ENCODE measurements around the gene PIGC.
A peak's percentile ranks its signal among the peaks of the same experiment; 100 is the strongest.

Gene PIGC

GRCh38 chr1:172405912-172406311 lies 38.0 kb downstream of the PIGC start:
- Histone ChIP-seq H3K9ac (ENCODE audit: low read depth, low read length) (no peak overlapping the region), H3K4me3 (ENCODE audit: low read length) (no peak overlapping the region), H3K4me1 (ENCODE audit: control insufficient read depth, insufficient read depth, low read length) (peaks cover 19% of the 10 kb centered on the region), H3K9me3 (replicated peaks; ENCODE audit: low read length) (no peaks in the 10 kb centered on the region), H3K27me3 (ENCODE audit: control insufficient read depth, insufficient read depth, low read length) (no peaks in the 10 kb centered on the region), H3K4me2 (ENCODE audit: low read length) (no peak overlapping the region), H3K36me3 (ENCODE audit: insufficient read depth, low read length) (no peaks in the 10 kb centered on the region)

- H3K4me1 ChIP-seq (ENCODE audit: control insufficient read depth, insufficient read depth, low read length): peaks cover 33% of the 10 kb centered on the region
- no peak overlapping the region for H3K4me2 ChIP-seq (ENCODE audit: low read length)
- no peak overlapping the region for H3K9ac ChIP-seq (ENCODE audit: low read depth, low read length)
- H3K9me3 ChIP-seq (replicated peaks; ENCODE audit: low read length): no peaks in the 10 kb centered on the region
- H3K36me3 ChIP-seq (ENCODE audit: insufficient read depth, low read length): no peaks in the 10 kb centered on the region
- no peak overlapping the region for H3K4me3 ChIP-seq (ENCODE audit: low read length)
- H3K27me3 ChIP-seq (ENCODE audit: control insufficient read depth, insufficient read depth, low read length): no peaks in the 10 kb centered on the region
Measured at GRCh38 chr1:172404121-172404520, 39.7 kb downstream of the PIGC start.

- no peak overlapping the region for H3K9ac ChIP-seq (ENCODE audit: low read depth, low read length)
- H3K27me3 ChIP-seq (ENCODE audit: control insufficient read depth, insufficient read depth, low read length): no peaks in the 10 kb centered on the region
- peaks cover 40% of the 10 kb centered on the region for H3K4me1 ChIP-seq (ENCODE audit: control insufficient read depth, insufficient read depth, low read length)
- no peak overlapping the region for H3K4me3 ChIP-seq (ENCODE audit: low read length)
- no peaks in the 10 kb centered on the region for H3K9me3 ChIP-seq (replicated peaks; ENCODE audit: low read length)
- no peaks in the 10 kb centered on the region for H3K36me3 ChIP-seq (ENCODE audit: insufficient read depth, low read length)
- H3K4me2 ChIP-seq (ENCODE audit: low read length): no peak overlapping the region
Measured at GRCh38 chr1:172402878-172403569, 40.8 kb downstream of the PIGC start.

GRCh38 chr1:172401892-172402291 lies 42.0 kb downstream of the PIGC start:
- H3K4me3 ChIP-seq (ENCODE audit: low read length): no peak overlapping the region
- H3K4me1 ChIP-seq (ENCODE audit: control insufficient read depth, insufficient read depth, low read length): peaks cover 52% of the 10 kb centered on the region
- H3K9me3 ChIP-seq (replicated peaks; ENCODE audit: low read length): no peaks in the 10 kb centered on the region
- H3K36me3 ChIP-seq (ENCODE audit: insufficient read depth, low read length): no peaks in the 10 kb centered on the region
- H3K9ac ChIP-seq (ENCODE audit: low read depth, low read length): no peak overlapping the region
- no peaks in the 10 kb centered on the region for H3K27me3 ChIP-seq (ENCODE audit: control insufficient read depth, insufficient read depth, low read length)
- no peak overlapping the region for H3K4me2 ChIP-seq (ENCODE audit: low read length)

- no peak overlapping the region for H3K4me3 ChIP-seq (ENCODE audit: low read length)
- H3K9ac ChIP-seq (ENCODE audit: low read depth, low read length): no peak overlapping the region
- peaks cover 52% of the 10 kb centered on the region for H3K4me1 ChIP-seq (ENCODE audit: control insufficient read depth, insufficient read depth, low read length)
- no peak overlapping the region for H3K4me2 ChIP-seq (ENCODE audit: low read length)
- H3K9me3 ChIP-seq (replicated peaks; ENCODE audit: low read length): no peaks in the 10 kb centered on the region
- H3K27me3 ChIP-seq (ENCODE audit: control insufficient read depth, insufficient read depth, low read length): no peaks in the 10 kb centered on the region
- H3K36me3 ChIP-seq (ENCODE audit: insufficient read depth, low read length): no peaks in the 10 kb centered on the region
Measured at GRCh38 chr1:172401477-172401876, 42.4 kb downstream of the PIGC start.

- H3K36me3 ChIP-seq (ENCODE audit: insufficient read depth, low read length): no peaks in the 10 kb centered on the region
- peaks cover 48% of the 10 kb centered on the region for H3K4me1 ChIP-seq (ENCODE audit: control insufficient read depth, insufficient read depth, low read length)
- no peak overlapping the region for H3K4me3 ChIP-seq (ENCODE audit: low read length)
- H3K9ac ChIP-seq (ENCODE audit: low read depth, low read length): no peak overlapping the region
- H3K4me2 ChIP-seq (ENCODE audit: low read length): no peak overlapping the region
- no peaks in the 10 kb centered on the region for H3K9me3 ChIP-seq (replicated peaks; ENCODE audit: low read length)
- no peaks in the 10 kb centered on the region for H3K27me3 ChIP-seq (ENCODE audit: control insufficient read depth, insufficient read depth, low read length)
Measured at GRCh38 chr1:172400722-172401105, 43.2 kb downstream of the PIGC start.

- Histone ChIP-seq H3K9me3 (replicated peaks; ENCODE audit: low read length) (no peaks in the 10 kb centered on the region), H3K9ac (ENCODE audit: low read depth, low read length) (peak overlapping the region; percentile 28), H3K4me2 (ENCODE audit: low read length) (no peak overlapping the region)
Measured at GRCh38 chr1:172399756-172400721, 43.8 kb downstream of the PIGC start.

GRCh38 chr1:172398970-172399755 lies 44.7 kb downstream of the PIGC start:
- no peaks in the 10 kb centered on the region for H3K27me3 ChIP-seq (ENCODE audit: control insufficient read depth, insufficient read depth, low read length)
- H3K36me3 ChIP-seq (ENCODE audit: insufficient read depth, low read length): no peaks in the 10 kb centered on the region
- H3K4me2 ChIP-seq (ENCODE audit: low read length): peak overlapping the region; percentile 36
- H3K9ac ChIP-seq (ENCODE audit: low read depth, low read length): peak overlapping the region; percentile 63
- peaks cover 51% of the 10 kb centered on the region for H3K4me1 ChIP-seq (ENCODE audit: control insufficient read depth, insufficient read depth, low read length)
- no peak overlapping the region for H3K4me3 ChIP-seq (ENCODE audit: low read length)
- no peaks in the 10 kb centered on the region for H3K9me3 ChIP-seq (replicated peaks; ENCODE audit: low read length)

More at GRCh38 chr1:172399756-172400721, 43.8 kb downstream of the PIGC start:
- Histone ChIP-seq H3K36me3 (ENCODE audit: insufficient read depth, low read length) (no peaks in the 10 kb centered on the region), H3K27me3 (ENCODE audit: control insufficient read depth, insufficient read depth, low read length) (no peaks in the 10 kb centered on the region), H3K4me1 (ENCODE audit: control insufficient read depth, insufficient read depth, low read length) (peaks cover 47% of the 10 kb centered on the region), H3K4me3 (ENCODE audit: low read length) (no peak overlapping the region)

- H3K4me3 ChIP-seq (ENCODE audit: low read length): no peak overlapping the region
- H3K4me1 ChIP-seq (ENCODE audit: control insufficient read depth, insufficient read depth, low read length): peaks cover 48% of the 10 kb centered on the region
- no peak overlapping the region for H3K9ac ChIP-seq (ENCODE audit: low read depth, low read length)
Measured at GRCh38 chr1:172398193-172398592, 45.7 kb downstream of the PIGC start.

GRCh38 chr1:172397633-172398032 lies 46.2 kb downstream of the PIGC start:
- Histone ChIP-seq H3K4me1 (ENCODE audit: control insufficient read depth, insufficient read depth, low read length) (peaks cover 48% of the 10 kb centered on the region), H3K27me3 (ENCODE audit: control insufficient read depth, insufficient read depth, low read length) (no peaks in the 10 kb centered on the region), H3K4me3 (ENCODE audit: low read length) (no peak overlapping the region), H3K9ac (ENCODE audit: low read depth, low read length) (no peak overlapping the region), H3K4me2 (ENCODE audit: low read length) (no peak overlapping the region), H3K9me3 (replicated peaks; ENCODE audit: low read length) (no peaks in the 10 kb centered on the region), H3K36me3 (ENCODE audit: insufficient read depth, low read length) (no peaks in the 10 kb centered on the region)

More at GRCh38 chr1:172398193-172398592, 45.7 kb downstream of the PIGC start:
- no peak overlapping the region for H3K4me2 ChIP-seq (ENCODE audit: low read length)
- H3K27me3 ChIP-seq (ENCODE audit: control insufficient read depth, insufficient read depth, low read length): no peaks in the 10 kb centered on the region
- H3K9me3 ChIP-seq (replicated peaks; ENCODE audit: low read length): no peaks in the 10 kb centered on the region
- H3K36me3 ChIP-seq (ENCODE audit: insufficient read depth, low read length): no peaks in the 10 kb centered on the region

GRCh38 chr1:172397221-172397620 lies 46.6 kb downstream of the PIGC start:
- Histone ChIP-seq H3K4me3 (ENCODE audit: low read length) (no peak overlapping the region), H3K9me3 (replicated peaks; ENCODE audit: low read length) (no peaks in the 10 kb centered on the region), H3K4me2 (ENCODE audit: low read length) (no peak overlapping the region), H3K27me3 (ENCODE audit: control insufficient read depth, insufficient read depth, low read length) (no peaks in the 10 kb centered on the region), H3K36me3 (ENCODE audit: insufficient read depth, low read length) (no peaks in the 10 kb centered on the region), H3K4me1 (ENCODE audit: control insufficient read depth, insufficient read depth, low read length) (peaks cover 48% of the 10 kb centered on the region), H3K9ac (ENCODE audit: low read depth, low read length) (no peak overlapping the region)

All from skeletal muscle satellite cell (primary cell).